Measurements from ENCODE around the gene PAMR1.

Gene PAMR1

GRCh38 chr11:35425603-35426212 lies 99.7 kb downstream of the PAMR1 start:
- Histone ChIP-seq H3K27ac (replicated peaks; ENCODE audit: low read length) (no peak overlapping the region), H3K4ac (ENCODE audit: low read length) (no peak overlapping the region), H3K18ac (ENCODE audit: low read length) (no peak overlapping the region), H3K9me3 (replicated peaks in 1 of 2; ENCODE audit: control insufficient read depth in 2 of 2, insufficient read depth in 1 of 2, low read depth in 1 of 2, low read length in 2 of 2) (no peaks in the 10 kb centered on the region), H2BK5ac (ENCODE audit: low read length) (no peak overlapping the region), H2BK12ac (ENCODE audit: low read length) (no peak overlapping the region), H2AK5ac (ENCODE audit: low read depth, low read length) (no peak overlapping the region), H3K27me3 (ENCODE audit: control insufficient read depth in 3 of 3, insufficient read depth in 3 of 3, low read depth in 1 of 3, low read length in 3 of 3) (peaks cover 0 to 49% (median 2%) of the 10 kb centered on the region in 3 experiments), H3K4me2 (ENCODE audit: insufficient read depth, low read length, poor library complexity, severe bottlenecking) (no peak overlapping the region), H3K9ac (ENCODE audit: low read depth, low read length, poor library complexity) (no peak overlapping the region), H4K8ac (ENCODE audit: low read depth, low read length) (no peak overlapping the region), H3K79me1 (ENCODE audit: low read depth, low read length) (no peaks in the 10 kb centered on the region), H4K91ac (ENCODE audit: low read depth, low read length, poor library complexity) (no peak overlapping the region), H3K23ac (ENCODE audit: low read depth, low read length, poor library complexity) (no peak overlapping the region), H2AFZ (ENCODE audit: low read length) (no peak overlapping the region), H2BK120ac (ENCODE audit: low read depth, low read length) (no peak overlapping the region), H3K4me1 (ENCODE audit: control insufficient read depth in 2 of 2, insufficient read depth in 1 of 2, low read depth in 1 of 2, low read length in 2 of 2) (no peaks in the 10 kb centered on the region), H3K4me3 (ENCODE audit: low read length in 2 of 2) (no peak overlapping the region), H3K14ac (ENCODE audit: low read length) (no peak overlapping the region), H2BK15ac (ENCODE audit: low read length) (no peak overlapping the region), H3K36me3 (replicated peaks in 1 of 2; ENCODE audit: control insufficient read depth in 2 of 2, insufficient read depth in 2 of 2, low read length in 2 of 2) (peaks cover 0 to 10% of the 10 kb centered on the region in 2 donors)
- no peak for DNase-seq (ENCODE audit: low spot score)
- no CpG with 5 or more reads among the region's 4 CpGs for WGBS, 2 donors (ENCODE audit: extremely low coverage in 2 of 2, insufficient read length in 2 of 2, insufficient replicate concordance in 1 of 2)

GRCh38 chr11:35424157-35424940 lies 101.1 kb downstream of the PAMR1 start:
- no peak overlapping the region for H3K23ac ChIP-seq (ENCODE audit: low read depth, low read length, poor library complexity)
- peaks cover 0 to 62% (median 12%) of the 10 kb centered on the region in 3 experiments for H3K27me3 ChIP-seq (ENCODE audit: control insufficient read depth in 3 of 3, insufficient read depth in 3 of 3, low read depth in 1 of 3, low read length in 3 of 3)
- no CpG with 5 or more reads among the region's 4 CpGs for WGBS, 2 donors (ENCODE audit: extremely low coverage in 2 of 2, insufficient read length in 2 of 2, insufficient replicate concordance in 1 of 2)
- peaks cover 0 to 5% of the 10 kb centered on the region in 2 donors for H3K36me3 ChIP-seq (replicated peaks in 1 of 2; ENCODE audit: control insufficient read depth in 2 of 2, insufficient read depth in 2 of 2, low read length in 2 of 2)
- no peak overlapping the region for H4K8ac ChIP-seq (ENCODE audit: low read depth, low read length)
- no peak overlapping the region for H2BK12ac ChIP-seq (ENCODE audit: low read length)
- no peak overlapping the region for H3K18ac ChIP-seq (ENCODE audit: low read length)
- no peak overlapping the region for H2AK5ac ChIP-seq (ENCODE audit: low read depth, low read length)
- no peak overlapping the region for H2BK15ac ChIP-seq (ENCODE audit: low read length)
- H2BK120ac ChIP-seq (ENCODE audit: low read depth, low read length) = no peak overlapping the region
- H3K27ac ChIP-seq (replicated peaks; ENCODE audit: low read length) = no peak overlapping the region
- no peak overlapping the region for H4K91ac ChIP-seq (ENCODE audit: low read depth, low read length, poor library complexity)
- H2BK5ac ChIP-seq (ENCODE audit: low read length) = no peak overlapping the region
- H2AFZ ChIP-seq (ENCODE audit: low read length) = no peak overlapping the region
- H3K4me3 ChIP-seq (ENCODE audit: low read length in 2 of 2) = no peak overlapping the region
- H3K79me1 ChIP-seq (ENCODE audit: low read depth, low read length) = no peaks in the 10 kb centered on the region
- H3K14ac ChIP-seq (ENCODE audit: low read length) = no peak overlapping the region
- no peak overlapping the region for H3K9ac ChIP-seq (ENCODE audit: low read depth, low read length, poor library complexity)
- H3K9me3 ChIP-seq (replicated peaks in 1 of 2; ENCODE audit: control insufficient read depth in 2 of 2, insufficient read depth in 1 of 2, low read depth in 1 of 2, low read length in 2 of 2) = no peaks in the 10 kb centered on the region
- peaks cover 0 to 2% of the 10 kb centered on the region in 2 donors for H3K4me1 ChIP-seq (ENCODE audit: control insufficient read depth in 2 of 2, insufficient read depth in 1 of 2, low read depth in 1 of 2, low read length in 2 of 2)
- no peak for DNase-seq (ENCODE audit: low spot score)
- no peak overlapping the region for H3K4ac ChIP-seq (ENCODE audit: low read length)
- H3K4me2 ChIP-seq (ENCODE audit: insufficient read depth, low read length, poor library complexity, severe bottlenecking) = no peak overlapping the region

- Histone ChIP-seq H2BK120ac (ENCODE audit: low read depth, low read length) (no peak overlapping the region), H3K9ac (ENCODE audit: low read depth, low read length, poor library complexity) (no peak overlapping the region), H3K79me1 (ENCODE audit: low read depth, low read length) (no peaks in the 10 kb centered on the region), H4K91ac (ENCODE audit: low read depth, low read length, poor library complexity) (no peak overlapping the region), H3K14ac (ENCODE audit: low read length) (no peak overlapping the region), H3K18ac (ENCODE audit: low read length) (peak overlapping the region; percentile 82), H3K23ac (ENCODE audit: low read depth, low read length, poor library complexity) (no peak overlapping the region), H3K27me3 (ENCODE audit: control insufficient read depth in 3 of 3, insufficient read depth in 3 of 3, low read depth in 1 of 3, low read length in 3 of 3) (peaks cover 4 to 89% (median 33%) of the 10 kb centered on the region in 3 experiments), H3K4me2 (ENCODE audit: insufficient read depth, low read length, poor library complexity, severe bottlenecking) (peak overlapping the region; percentile 99), H2AK5ac (ENCODE audit: low read depth, low read length) (no peak overlapping the region), H4K8ac (ENCODE audit: low read depth, low read length) (peak overlapping the region; percentile 48), H3K4me3 (ENCODE audit: low read length in 2 of 2) (peak overlapping the region; percentile 51 to 68), H2AFZ (ENCODE audit: low read length) (peak overlapping the region; percentile 93), H2BK15ac (ENCODE audit: low read length) (peak overlapping the region; percentile 30), H3K4ac (ENCODE audit: low read length) (no peak overlapping the region), H3K36me3 (replicated peaks in 1 of 2; ENCODE audit: control insufficient read depth in 2 of 2, insufficient read depth in 2 of 2, low read length in 2 of 2) (peaks cover 0 to 3% of the 10 kb centered on the region in 2 donors), H3K27ac (replicated peaks; ENCODE audit: low read length) (no peak overlapping the region), H3K4me1 (ENCODE audit: control insufficient read depth in 2 of 2, insufficient read depth in 1 of 2, low read depth in 1 of 2, low read length in 2 of 2) (peaks cover 2 to 10% of the 10 kb centered on the region in 2 donors), H2BK12ac (ENCODE audit: low read length) (no peak overlapping the region), H3K9me3 (replicated peaks in 1 of 2; ENCODE audit: control insufficient read depth in 2 of 2, insufficient read depth in 1 of 2, low read depth in 1 of 2, low read length in 2 of 2) (no peaks in the 10 kb centered on the region), H2BK5ac (ENCODE audit: low read length) (no peak overlapping the region)
- DNase-seq (ENCODE audit: low spot score) = peak; percentile 12
- WGBS, 2 donors (ENCODE audit: extremely low coverage in 2 of 2, insufficient read length in 2 of 2, insufficient replicate concordance in 1 of 2) = no CpG with 5 or more reads among the region's 17 CpGs
Measured at GRCh38 chr11:35420371-35420770, 105.0 kb downstream of the PAMR1 start.

GRCh38 chr11:35419830-35420333 lies 105.5 kb downstream of the PAMR1 start:
- peak; percentile 6 for DNase-seq (ENCODE audit: low spot score)

More at GRCh38 chr11:35419830-35420333, 105.5 kb downstream of the PAMR1 start:
- Histone ChIP-seq H3K4ac (ENCODE audit: low read length) (no peak overlapping the region), H2AFZ (ENCODE audit: low read length) (peak overlapping the region; percentile 93), H3K23ac (ENCODE audit: low read depth, low read length, poor library complexity) (no peak overlapping the region), H4K91ac (ENCODE audit: low read depth, low read length, poor library complexity) (no peak overlapping the region), H2BK15ac (ENCODE audit: low read length) (peak overlapping the region; percentile 30), H3K79me1 (ENCODE audit: low read depth, low read length) (no peaks in the 10 kb centered on the region), H3K4me2 (ENCODE audit: insufficient read depth, low read length, poor library complexity, severe bottlenecking) (peak overlapping the region; percentile 99), H3K18ac (ENCODE audit: low read length) (peak overlapping the region; percentile 95), H3K36me3 (replicated peaks in 1 of 2; ENCODE audit: control insufficient read depth in 2 of 2, insufficient read depth in 2 of 2, low read length in 2 of 2) (peaks cover 0 to 3% of the 10 kb centered on the region in 2 donors), H3K4me1 (ENCODE audit: control insufficient read depth in 2 of 2, insufficient read depth in 1 of 2, low read depth in 1 of 2, low read length in 2 of 2) (peaks cover 2 to 10% of the 10 kb centered on the region in 2 donors), H3K27ac (replicated peaks; ENCODE audit: low read length) (no peak overlapping the region), H3K9ac (ENCODE audit: low read depth, low read length, poor library complexity) (peak overlapping the region; percentile 83), H2BK12ac (ENCODE audit: low read length) (peak overlapping the region; percentile 96), H3K14ac (ENCODE audit: low read length) (no peak overlapping the region), H3K9me3 (replicated peaks in 1 of 2; ENCODE audit: control insufficient read depth in 2 of 2, insufficient read depth in 1 of 2, low read depth in 1 of 2, low read length in 2 of 2) (no peaks in the 10 kb centered on the region), H2BK5ac (ENCODE audit: low read length) (no peak overlapping the region), H2BK120ac (ENCODE audit: low read depth, low read length) (no peak overlapping the region), H2AK5ac (ENCODE audit: low read depth, low read length) (peak overlapping the region; percentile 20), H3K27me3 (ENCODE audit: control insufficient read depth in 3 of 3, insufficient read depth in 3 of 3, low read depth in 1 of 3, low read length in 3 of 3) (peaks cover 4 to 94% (median 33%) of the 10 kb centered on the region in 3 experiments), H3K4me3 (ENCODE audit: low read length in 2 of 2) (peak overlapping the region; percentile 51 to 92), H4K8ac (ENCODE audit: low read depth, low read length) (no peak overlapping the region)
- WGBS, 2 donors (ENCODE audit: extremely low coverage in 2 of 2, insufficient read length in 2 of 2, insufficient replicate concordance in 1 of 2) = no CpG with 5 or more reads among the region's 41 CpGs

All from neuronal stem cell (in vitro differentiated cells).